Measurements from ENCODE around the gene GNL1. TPM values are rescaled to one million over a fixed set of nuclear protein-coding genes. Genes with fewer than 3 reads are reported as not detected.

GNL1 gene
- total and polyA plus RNA-seq, 9 of the 15 experiments (the other 6 are each of a cell fraction or from before 2014, with no cell fraction given): 0.73 to 112 (median 58.0) TPM

GRCh38 chr6:30572148-30572547 lies 15.9 kb upstream of the GNL1 start (continued):
- TF ChIP-seq ARID3B (CRISPR knock-in tag; IDR thresholded peaks at IDR 0.05; ENCODE audit: borderline replicate concordance): no peak

- BruUV-seq (replicated peaks): TSS peak; percentile 76
- WGBS (ENCODE audit: insufficient coverage, low coverage, missing lambda C conversion rate): under 1% methylated on average over 8 of the region's 8 CpGs
- TF ChIP-seq GABPB2 (CRISPR knock-in tag; conservative IDR thresholded peaks at IDR 0.05) (no peak), JUN (IDR thresholded peaks at IDR 0.05; ENCODE audit: borderline replicate concordance, low read depth, low read length) (0 out of 2 replicates have a peak, but pooled peaks have one; percentile 16), JUN (CRISPR knock-in tag; IDR thresholded peaks at IDR 0.05; ENCODE audit: borderline replicate concordance) (no peak), AFF1 (IDR thresholded peaks at IDR 0.05; ENCODE audit: low read depth in 1 of 2, partially characterized antibody in 2 of 2) (peak in 1 of 2 experiments; percentile 16), COPS2 (conservative IDR thresholded peaks at IDR 0.05) (no peak), DNMT1 (IDR thresholded peaks at IDR 0.05) (0 out of 2 replicates have a peak, but pooled peaks have one; percentile 81), ZNF696 (CRISPR knock-in tag; conservative IDR thresholded peaks at IDR 0.05) (no peak), ZNF512 (tag; IDR thresholded peaks at IDR 0.05) (peak; percentile 68), BCOR (IDR thresholded peaks at IDR 0.05) (peak; percentile 3; the same call in 1 of the 2 replicates), MIER1 (IDR thresholded peaks at IDR 0.05; ENCODE audit: low read depth) (peak; percentile 44; the same call in 1 of the 2 replicates), TOE1 (IDR thresholded peaks at IDR 0.05; ENCODE audit: borderline replicate concordance) (peak; percentile 17; the same call in 1 of the 2 replicates), TOE1 (CRISPR knock-in tag; IDR thresholded peaks at IDR 0.05; ENCODE audit: borderline replicate concordance, low read depth) (no peak), ZNF584 (CRISPR knock-in tag; IDR thresholded peaks at IDR 0.05; ENCODE audit: low read depth) (0 out of 2 replicates have a peak, but pooled peaks have one; percentile 15)
These were observed 15.4 kb upstream of the GNL1 start for GRCh38 chr6:30571762-30572082.

More at GRCh38 chr6:30571762-30572082, 15.4 kb upstream of the GNL1 start:
- ChIA-PET POLR2A (interaction anchor here (0.5 to 3.2 kb wide), 9 partner anchors 9 to 830 kb away, joined by 3 to 38 read pairs (median 10); partner anchors contain the start of genes GNL1 and PRR3), CTCF (ENCODE audit: low intra/inter-chr PET ratio) (no interaction called here)
- Histone ChIP-seq H3K9me3 (replicated peaks; ENCODE audit: control insufficient read depth, insufficient read depth, low read depth, low read length) (no peaks in the 10 kb centered on the region), H3K4me3 (peak overlapping the region; percentile 67), H3K9ac (ENCODE audit: insufficient read depth in 1 of 2, low read depth in 2 of 2, low read length in 2 of 2) (peak overlapping the region; percentile 84 to 93), H3K27me3 (ENCODE audit: control insufficient read depth in 2 of 2, insufficient read depth in 2 of 2, low read length in 2 of 2) (no peaks in the 10 kb centered on the region), H3K27ac (ENCODE audit: extremely low read depth, low read depth, low read length) (peak overlapping the region; percentile 92), H3K36me3 (ENCODE audit: control insufficient read depth, insufficient read depth, low read length) (peaks cover 52% of the 10 kb centered on the region), H3K79me2 (ENCODE audit: control insufficient read depth, insufficient read depth, low read length) (peaks cover 70% of the 10 kb centered on the region), H2AFZ (ENCODE audit: low read depth, low read length) (peak overlapping the region; percentile 97), H3K4me2 (ENCODE audit: insufficient read depth, low read length) (peak overlapping the region; percentile 90), H3K9me1 (ENCODE audit: control insufficient read depth, insufficient read depth, low read length) (peaks cover 10% of the 10 kb centered on the region), H3K4me1 (replicated peaks in 1 of 2; ENCODE audit: control insufficient read depth in 2 of 2, insufficient read depth in 2 of 2, low read length in 2 of 2) (peaks cover 24 to 35% of the 10 kb centered on the region in 2 experiments; a peak in 4 of 5 replicates), H4K20me1 (replicated peaks; ENCODE audit: control insufficient read depth, insufficient read depth, low read length) (peaks cover 12% of the 10 kb centered on the region; the same call in 1 of the 2 replicates)
- FAIRE-seq: no peak
- DNase-seq (ENCODE audit: extremely low read depth in 1 of 4, low spot score in 3 of 4): no peak
- no peak for ATAC-seq
- intact Hi-C loops (cut with micrococcal nuclease) (loop anchor here (1.0 kb wide), 1 partner anchor 14 kb away; the partner anchor contains the start of gene PRR3), in situ Hi-C loops (cut with MboI) (no loop called here)

All from K562 (cell line).